HG03565 (cell line): ENCODE data around the gene NEURL4.
"Not testable (repeated sequence)": the region's sequence is repeated elsewhere in the genome, so short reads cannot be mapped to it uniquely, and the experiment has no call there.

Experiments
- ATAC-seq: cut with Tn5 transposase; IDR thresholded peaks from one replicate; pipeline ENCODE4 v1.9.1; 2021; ENCODE audit warnings: mild to moderate bottlenecking, moderate library complexity; ENCODE audit not compliant: unreplicated experiment

Gene NEURL4

DNA sequence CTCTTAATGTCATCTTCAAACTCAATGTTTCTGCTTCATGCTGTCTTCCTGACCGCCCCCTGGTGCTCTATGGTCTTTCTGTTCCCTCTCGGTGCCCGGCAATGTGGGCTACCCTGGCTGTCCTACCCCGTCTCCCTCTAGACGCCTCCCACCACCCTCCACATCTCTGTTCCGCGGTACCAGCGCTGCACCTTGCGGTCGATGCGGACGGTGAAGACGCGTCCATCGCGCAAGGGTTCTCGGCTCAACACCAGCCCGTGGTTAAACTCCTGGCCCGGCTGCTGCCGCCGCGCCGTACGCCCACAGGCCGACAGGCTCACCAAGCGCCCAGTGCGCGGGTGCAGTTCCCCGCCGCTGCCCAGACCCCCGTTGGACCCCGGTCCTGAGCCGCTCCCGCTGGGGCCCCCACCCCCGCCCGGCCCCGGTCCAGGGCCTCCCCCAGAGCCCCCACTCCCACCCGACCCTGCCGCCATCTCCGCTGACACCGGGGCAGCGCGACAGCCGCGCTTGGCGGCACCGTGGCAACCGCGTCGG lies at the start of gene NEURL4:
Gene NEURL4, minus strand, starts transcription at position 496 of the 534 bp plus-strand sequence. Its CDS starts 23 bp downstream, at position 473.
- peak; percentile 1 for ATAC-seq

DNA sequence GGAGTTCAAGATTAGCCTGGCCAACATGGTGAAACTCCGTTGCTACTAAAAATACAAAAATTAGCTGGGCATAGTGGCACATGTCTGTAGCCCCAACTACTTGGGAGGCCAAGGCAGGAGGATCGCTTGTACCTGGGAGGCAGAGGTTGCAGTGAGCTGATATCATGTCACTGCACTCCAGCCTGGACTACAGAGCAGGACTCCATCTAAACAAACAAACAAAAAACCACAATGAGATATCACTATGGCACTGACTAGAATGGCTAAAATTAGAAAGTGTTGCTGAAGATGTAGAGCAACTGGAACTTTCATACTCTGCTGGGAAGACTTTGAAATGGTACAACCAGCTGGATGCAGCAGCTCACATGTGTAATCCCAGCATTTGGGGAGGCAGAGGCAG lies 45.2 kb upstream of the NEURL4 start:
- no peak for ATAC-seq

DNA sequence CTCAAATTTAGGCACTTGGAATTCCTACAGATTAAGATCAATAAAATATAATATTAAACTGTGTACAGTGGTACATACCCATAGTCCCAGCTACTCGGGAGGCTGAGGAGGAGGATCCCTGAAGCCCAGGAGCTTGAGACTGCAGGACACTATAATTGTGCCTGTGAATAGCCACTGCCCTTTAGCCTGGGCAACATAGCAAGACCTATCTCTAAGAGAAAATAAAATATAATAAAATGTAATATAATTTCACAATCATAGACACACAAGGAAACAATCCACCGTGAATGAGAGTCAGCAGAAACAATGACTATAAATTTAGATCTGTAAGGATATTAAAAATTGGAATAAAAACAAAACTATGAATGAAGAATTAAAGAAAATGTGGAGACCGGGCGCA lies 41.7 kb upstream of the NEURL4 start:
- no peak for ATAC-seq

DNA sequence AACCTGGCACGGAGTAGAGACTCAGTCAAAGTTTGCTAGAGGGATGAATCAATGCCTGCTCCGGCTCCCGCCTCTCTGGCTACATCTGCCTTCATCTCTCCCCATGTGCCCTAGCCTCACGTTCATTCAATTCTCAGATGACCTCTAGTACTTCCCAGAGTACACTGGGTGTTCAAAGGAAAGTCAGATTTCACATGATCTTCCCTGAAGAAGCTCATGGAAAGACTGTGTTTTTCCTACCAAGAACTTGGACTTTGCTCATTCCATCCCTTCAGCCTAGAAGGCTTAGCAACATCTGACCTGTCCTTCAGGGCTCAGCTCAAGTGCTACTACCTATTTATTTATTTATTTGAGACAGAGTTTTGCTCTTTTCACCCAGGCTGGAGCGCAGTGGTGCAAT lies 40.7 kb upstream of the NEURL4 start:
- ATAC-seq, result no peak

DNA sequence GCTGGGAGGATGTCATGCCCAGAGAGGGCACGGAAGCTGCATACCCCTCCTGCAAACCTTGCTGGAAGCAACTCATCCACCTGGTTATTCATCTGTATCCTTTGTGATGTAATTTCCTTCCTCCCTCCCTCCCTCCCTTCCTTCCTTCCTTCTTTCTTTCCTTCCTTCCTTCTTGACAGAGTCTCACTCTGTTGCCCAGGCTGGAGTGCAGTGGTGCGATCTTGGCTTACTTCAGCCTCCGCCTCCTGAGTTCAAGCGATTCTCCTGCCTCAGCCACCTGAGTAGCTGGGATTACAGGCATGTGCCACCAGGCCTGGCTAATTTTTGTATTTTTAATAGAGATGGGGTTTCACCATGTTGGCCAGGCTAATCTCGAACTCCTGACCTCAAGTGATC lies 39.5 kb upstream of the NEURL4 start:
- not testable (repeated sequence) for ATAC-seq

DNA sequence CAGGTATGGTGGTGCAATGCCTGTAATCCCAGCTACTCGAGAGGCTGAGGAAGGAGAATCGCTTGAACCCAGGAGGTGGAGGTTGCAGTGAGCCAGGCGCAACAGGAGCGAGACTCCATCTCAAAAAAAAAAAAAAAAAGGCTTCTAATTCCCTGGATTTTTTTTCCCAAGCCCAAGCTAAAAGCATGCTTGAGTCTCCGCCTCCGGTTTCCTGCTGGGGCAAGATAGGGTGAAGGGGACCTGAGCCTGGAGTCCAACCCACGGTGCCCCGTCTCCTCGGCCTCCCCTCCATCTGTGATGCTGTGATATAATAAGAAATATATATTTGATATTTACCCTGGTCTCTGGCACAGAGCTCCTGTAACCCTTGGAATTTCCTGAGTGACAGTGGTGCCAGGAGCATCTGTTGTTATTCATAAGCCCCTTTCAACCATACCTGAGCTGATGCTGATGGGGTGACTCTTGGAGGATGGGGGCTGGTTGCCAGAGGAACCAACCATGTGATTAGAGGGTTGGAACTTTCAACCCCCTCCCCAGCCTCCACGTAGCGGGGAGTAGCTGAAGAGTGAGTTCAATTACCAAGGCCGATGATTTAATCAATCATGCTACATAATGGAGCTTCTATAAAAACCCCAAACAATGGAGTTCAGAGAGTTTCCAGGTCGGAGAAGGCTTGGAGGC lies 38.9 kb upstream of the NEURL4 start:
- no peak for ATAC-seq

DNA sequence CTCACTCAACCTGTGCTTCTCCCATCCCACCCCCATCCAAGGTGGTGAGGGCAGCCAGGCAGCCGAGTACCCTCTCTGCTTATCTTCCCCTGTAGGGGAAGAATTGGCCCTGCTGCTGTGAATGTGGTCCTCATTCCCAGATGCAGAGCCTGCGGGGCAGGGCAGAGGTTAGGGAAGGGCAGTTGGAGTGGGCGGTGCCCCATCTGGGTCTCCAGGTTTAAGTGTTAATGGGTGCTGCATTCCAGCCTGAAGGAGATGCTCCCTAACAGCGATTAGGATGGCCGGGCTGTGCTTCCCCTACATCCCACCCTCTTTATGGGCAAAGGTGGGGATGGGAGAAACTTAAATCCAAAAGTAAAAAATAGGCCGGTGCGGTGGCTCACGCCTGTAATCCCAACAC lies 37.9 kb upstream of the NEURL4 start:
- no peak for ATAC-seq

DNA sequence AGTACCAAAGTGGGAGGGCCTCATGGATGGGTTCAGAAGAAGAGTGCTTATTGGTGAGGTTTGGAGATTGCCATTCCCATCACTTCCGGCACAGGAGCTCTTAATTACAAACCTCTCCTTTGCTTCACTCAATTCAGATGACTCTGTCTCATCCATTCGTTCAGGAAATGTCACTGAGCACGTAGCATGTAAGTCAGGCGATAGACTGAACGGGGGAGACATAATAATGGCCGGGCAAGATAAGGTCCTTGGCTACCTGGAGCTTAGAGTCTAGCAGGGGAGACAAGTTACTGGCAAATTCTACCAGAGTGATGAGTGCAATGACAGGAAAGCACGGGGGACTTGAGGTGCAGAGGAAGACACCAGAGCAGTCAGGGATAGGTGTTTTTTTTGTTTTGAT lies 36.8 kb upstream of the NEURL4 start:
- ATAC-seq, result not testable (repeated sequence)

DNA sequence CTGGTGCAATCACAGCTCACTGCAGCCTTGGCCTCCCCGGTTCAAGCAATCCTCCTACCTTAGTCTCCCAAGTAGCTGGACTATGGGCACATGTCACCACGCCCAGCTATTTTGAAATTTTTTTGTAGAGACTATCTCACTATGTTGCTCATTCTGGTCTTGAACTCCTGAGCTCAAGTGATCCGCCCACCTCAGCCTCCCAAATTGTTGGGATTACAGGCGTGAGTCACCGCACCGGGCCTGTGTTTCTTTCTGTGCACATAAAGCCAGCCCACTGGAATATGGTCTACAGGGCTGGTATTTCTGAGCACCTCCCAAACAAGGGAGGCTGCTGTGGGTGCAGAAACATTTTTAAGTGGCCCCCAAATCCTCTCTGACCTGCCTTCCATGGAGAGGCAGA lies 34.2 kb upstream of the NEURL4 start:
- ATAC-seq, result no peak

DNA sequence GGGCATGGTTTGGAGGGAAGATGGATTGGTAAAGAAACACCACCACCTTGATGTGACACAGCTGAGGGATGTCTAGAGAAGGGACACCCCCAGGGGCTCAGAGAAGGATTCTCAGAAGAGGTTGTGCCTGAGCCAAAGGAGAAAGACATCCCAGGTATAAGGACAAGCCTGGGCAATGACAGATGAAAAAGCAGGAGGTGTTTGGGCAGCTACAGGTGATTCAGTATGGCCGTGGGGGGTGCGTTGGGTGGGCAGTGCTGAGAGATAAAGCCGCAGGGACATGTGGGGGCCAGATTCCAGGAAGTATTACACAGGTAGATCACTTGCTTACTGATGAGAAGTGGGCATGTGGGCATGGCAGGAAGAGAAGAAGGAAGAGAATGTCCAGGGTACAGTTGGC lies 32.8 kb upstream of the NEURL4 start:
- no peak for ATAC-seq

DNA sequence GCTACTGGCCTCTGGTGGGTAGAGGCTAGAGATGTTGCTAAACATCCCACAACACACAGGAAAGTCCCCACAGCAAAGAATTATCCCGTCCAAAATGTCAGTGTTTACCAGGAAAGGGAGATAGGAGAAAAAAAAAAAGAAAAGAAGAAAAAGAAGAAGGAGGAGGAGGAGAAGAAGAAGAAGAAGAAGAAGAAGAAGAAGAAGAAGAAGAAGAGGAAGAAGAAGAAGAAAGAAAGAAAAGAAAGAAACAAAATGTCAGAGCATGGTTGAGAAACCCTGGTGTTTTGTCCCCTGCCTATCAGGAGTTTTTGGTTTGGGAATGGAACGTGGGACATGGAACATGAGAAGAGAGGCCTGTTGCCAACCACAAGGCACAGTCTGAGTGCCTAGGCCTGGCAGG lies 28.2 kb upstream of the NEURL4 start:
- no peak for ATAC-seq

DNA sequence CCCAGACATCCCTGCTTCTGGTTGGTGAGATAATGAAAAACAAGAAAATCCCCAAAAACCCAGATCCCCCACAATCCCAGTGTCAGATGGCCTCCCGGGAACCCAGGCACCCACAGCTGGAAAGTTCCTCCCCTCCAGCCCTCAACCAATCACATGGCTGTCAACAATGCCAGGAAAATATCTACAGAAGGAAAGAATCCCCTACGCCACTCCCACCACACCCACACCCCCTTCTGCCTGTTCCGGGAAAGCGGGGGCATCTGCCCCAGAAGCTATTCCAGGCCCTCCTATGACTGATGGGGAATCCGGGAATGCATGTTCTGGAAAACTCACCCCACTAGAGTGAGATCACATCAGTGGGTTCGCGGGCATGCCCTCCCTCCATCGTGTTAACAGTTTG lies 27.6 kb upstream of the NEURL4 start:
- ATAC-seq, result no peak

DNA sequence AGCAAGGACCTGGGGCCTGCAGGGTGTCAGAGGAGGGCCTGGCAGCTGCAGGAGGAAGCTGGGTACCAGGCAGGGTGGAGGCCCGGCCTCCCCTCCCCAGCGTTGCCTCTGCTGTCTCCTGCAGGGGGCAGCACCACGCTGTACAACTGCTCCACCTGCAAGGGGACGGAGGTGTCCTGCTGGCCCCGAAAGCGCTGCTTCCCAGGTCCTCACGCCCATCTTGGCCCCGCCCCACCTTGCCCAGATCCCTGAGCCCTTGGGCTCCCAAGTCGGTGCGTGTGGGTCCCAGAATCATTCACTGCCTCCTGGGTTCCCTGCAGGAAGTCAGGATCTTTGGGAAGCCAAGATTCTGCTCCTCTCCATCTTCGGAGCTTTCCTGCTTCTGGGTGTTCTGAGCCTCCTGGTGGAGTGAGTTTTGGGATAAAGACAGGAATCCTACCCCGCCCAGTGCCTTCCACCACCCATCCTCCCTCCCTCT lies 27.0 kb upstream of the NEURL4 start:
- ATAC-seq, result no peak

DNA sequence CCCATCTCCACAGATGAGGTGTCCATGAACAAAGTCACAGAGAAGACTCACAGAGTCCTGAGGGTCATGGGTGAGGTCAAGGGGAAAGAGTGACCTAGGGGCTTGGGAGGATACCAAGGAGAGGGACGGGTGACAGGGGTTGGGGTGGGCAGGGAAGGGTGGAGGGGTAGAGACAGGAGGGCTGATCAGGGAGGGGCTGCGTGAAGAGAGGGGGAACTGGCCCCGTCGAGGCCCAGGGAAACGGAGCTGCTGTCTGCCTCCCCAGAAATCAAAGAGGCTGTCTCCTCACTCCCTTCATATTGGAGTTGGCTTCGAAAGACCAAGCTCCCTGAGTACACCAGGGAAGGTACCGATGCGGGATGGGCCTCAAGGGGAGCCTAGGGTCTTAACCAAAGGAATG lies 26.4 kb upstream of the NEURL4 start:
- no peak for ATAC-seq

DNA sequence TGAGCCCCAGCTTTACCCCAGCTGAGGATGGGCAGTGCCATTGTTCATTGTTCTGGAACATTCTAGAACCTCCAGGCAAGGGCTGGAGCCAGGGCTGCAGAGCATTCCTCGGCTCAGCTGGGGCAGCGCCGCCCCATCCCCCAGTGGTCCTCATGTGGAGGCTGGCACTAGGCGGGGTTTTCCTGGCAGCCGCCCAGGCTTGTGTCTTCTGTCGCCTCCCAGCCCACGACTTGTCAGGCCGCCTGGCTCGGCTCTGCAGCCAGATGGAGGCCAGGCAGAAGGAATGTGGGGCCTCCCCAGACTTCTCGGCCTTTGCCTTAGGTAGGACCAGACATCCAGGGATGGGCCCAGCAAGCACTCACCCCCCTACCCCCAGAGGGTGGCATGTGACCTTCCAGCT lies 25.9 kb upstream of the NEURL4 start, which contains the start of gene TMEM95:
Gene TMEM95, plus strand, starts transcription at position 104 of the 400 bp plus-strand sequence. Its CDS starts 49 bp downstream, at position 153.
- no peak for ATAC-seq

DNA sequence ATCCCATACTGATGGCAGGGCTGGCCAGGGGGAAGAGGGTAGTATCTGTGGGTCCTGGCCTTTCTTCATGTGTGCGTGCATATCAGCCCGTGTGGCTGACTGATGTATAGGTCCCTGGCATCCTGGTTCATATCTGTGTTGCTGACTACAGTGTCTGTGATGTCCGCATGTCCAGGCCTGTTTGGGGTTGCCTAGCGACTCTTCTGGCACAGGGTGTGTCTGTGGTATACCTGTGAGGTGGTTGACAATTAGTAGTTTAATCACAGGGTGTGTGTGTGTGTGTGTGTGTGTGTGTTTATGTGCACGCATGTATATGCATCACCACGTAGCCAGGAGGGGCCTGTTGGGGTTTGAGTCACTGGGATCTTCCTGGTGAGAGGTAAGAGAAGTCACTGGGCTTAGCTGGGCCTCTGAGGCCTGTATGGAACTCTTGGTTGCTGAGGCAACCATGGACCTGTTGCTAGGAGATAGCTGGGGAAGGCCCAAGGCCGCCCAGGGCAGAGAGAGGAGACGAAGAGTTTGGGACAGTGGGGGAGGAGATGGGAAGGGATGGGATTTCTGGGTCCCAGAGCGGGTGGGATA lies 25.2 kb upstream of the NEURL4 start:
- no peak for ATAC-seq

DNA sequence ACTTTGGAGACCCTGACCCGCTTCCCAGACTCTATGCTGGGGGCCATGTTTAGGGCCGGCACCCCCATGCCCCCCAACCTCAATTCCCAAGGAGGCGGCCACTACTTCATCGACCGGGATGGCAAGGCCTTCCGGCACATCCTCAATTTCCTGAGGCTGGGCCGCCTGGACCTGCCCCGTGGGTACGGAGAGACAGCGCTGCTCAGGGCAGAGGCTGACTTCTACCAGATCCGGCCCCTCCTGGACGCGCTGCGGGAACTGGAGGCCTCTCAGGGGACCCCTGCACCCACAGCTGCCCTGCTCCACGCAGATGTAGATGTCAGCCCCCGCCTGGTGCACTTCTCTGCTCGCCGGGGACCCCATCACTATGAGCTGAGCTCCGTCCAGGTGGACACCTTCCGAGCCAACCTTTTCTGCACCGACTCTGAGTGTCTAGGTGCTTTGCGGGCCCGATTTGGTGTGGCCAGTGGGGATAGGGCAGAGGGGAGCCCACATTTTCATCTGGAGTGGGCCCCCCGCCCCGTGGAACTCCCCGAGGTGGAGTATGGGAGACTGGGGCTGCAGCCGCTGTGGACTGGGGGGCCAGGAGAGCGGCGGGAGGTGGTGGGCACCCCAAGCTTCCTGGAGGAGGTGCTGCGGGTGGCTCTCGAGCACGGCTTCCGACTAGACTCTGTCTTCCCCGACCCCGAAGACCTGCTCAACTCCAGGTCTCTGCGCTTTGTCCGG lies 23.9 kb upstream of the NEURL4 start:
- ATAC-seq, result no peak

DNA sequence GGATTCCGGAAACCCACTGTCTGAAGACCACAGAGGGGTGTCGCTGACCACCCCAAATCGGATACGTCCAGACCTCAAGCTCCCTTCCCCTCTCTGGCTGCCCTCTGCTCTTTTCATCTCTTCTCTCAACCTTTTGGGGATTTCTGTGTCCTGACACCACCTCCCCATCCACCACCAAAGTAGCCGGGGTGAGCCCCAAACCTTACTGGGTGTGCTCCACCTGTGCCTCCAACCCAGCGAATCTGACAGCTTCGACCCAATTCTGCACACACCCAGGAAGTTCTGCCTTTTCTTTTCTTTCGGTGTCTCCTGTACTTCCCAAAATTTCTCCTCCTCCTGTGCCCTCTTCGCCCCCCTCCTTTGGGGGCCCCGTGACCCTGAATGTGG lies 23.4 kb upstream of the NEURL4 start:
- ATAC-seq, result no peak

DNA sequence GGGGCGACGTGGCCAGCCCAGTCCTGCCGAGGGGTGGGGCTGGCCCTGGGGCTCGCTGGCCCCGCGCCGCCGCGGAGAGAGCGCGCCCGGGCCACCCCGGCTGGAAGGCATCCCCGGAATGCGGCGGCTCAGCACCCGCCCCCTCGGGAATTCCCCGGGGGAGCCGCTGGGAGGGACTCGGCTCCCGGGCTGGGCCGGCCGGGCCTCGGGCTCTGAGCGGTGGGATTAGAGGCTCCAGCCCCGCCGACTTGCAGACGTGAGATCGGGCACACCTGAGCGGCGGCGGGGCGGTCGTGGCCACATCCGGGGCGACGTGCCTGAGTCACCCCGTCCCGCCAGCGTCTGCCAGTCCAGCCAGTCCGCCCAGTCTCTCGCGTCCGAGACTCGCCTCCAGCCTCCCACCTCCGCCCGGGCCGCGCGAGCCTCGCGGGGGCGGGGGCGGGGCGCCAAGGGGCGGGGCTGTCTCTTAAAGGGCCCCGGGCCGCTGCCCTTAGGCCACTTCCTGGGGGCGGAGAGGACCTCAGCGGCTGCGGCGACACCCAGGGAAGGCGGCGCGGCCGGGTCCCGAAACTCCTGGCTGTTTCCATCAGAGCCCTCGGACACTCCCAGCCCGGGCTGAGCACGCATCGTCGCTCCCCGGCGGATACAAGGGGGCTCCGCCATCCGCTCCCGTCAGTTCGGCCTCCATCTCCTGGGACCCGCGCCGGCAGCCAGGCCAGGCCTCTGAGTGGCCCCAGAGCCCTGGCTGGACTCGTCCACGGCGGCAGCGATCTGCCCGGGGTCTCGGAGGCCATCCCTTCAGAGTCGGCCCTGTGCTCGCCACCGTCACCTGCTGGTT lies 22.7 kb upstream of the NEURL4 start, which contains the start of gene KCTD11:
Gene KCTD11, plus strand, starts transcription at position 498 of the 838 bp plus-strand sequence.
- peak; percentile 51 for ATAC-seq

DNA sequence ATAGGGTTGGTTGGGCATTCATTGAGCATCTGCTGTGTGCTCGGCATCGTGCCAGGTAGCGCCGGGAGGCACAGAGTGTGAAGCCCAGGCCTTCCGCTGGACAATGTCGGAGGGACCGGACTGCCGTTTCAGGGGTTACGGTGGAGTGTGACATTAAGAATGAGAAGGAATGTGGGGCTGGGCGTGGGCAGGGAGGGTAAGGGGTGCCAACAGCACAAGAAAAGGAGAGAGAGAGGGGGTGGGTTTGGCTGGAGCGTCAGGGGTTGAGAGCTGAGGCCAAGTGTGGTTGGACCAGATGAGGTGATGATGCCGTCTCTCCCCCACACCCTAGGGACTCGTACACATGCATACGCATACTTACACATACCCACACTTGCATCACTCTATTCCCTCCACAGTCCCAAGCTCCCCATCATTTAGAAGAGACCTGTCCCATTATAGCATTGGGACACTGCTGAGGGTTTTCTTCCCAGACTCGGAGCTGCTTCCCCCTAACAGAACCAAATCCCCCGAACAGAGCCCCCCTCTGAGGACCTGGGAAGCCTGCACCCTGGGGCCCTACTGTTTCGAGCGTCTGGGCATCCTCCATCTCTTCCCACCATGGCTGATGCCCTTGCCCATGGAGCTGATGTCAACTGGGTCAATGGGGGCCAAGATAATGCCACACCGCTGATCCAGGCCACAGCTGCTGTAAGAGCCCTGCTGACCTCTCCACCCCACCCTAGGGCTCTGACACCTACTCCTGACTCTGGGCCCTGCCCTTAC lies 19.5 kb upstream of the NEURL4 start:
- no peak for ATAC-seq
